Fibroblast of lung (primary cell): ENCODE data around the gene TRIB2. TPM values are rescaled to one million over a fixed set of nuclear protein-coding genes. Genes with fewer than 3 reads are reported as not detected.

Source experiments
- DNase-seq, 2 donors: peaks; one replicate each; pipeline versions ENCODE4 v3.0.0 to v3.0.0-alpha.2; 2010; ENCODE audit warnings: low read depth in 2 of 2
- H2AFZ ChIP-seq: 2 replicates; pipeline ENCODE4 v1.5.1; 2012; ENCODE audit warnings: low read length, control low read depth, inconsistent platforms
- H3K27ac ChIP-seq: 2 replicates; pipeline ENCODE4 v1.5.1; 2011; ENCODE audit warnings: low read length, control low read depth; ENCODE audit not compliant: insufficient read depth
- H3K27me3 ChIP-seq: 2 replicates; pipeline ENCODE4 v1.5.1; 2011; ENCODE audit warnings: mild to moderate bottlenecking, low read length; ENCODE audit not compliant: control insufficient read depth, insufficient read depth
- H3K36me3 ChIP-seq: 2 replicates; pipeline ENCODE4 v1.5.1; 2011; ENCODE audit warnings: low read length; ENCODE audit not compliant: control insufficient read depth, insufficient read depth
- H3K4me1 ChIP-seq: 2 replicates; pipeline ENCODE4 v1.5.1; 2011; ENCODE audit warnings: low read length; ENCODE audit not compliant: control insufficient read depth, insufficient read depth; ENCODE audit errors: extremely low read depth
- H3K4me2 ChIP-seq: 2 replicates; pipeline ENCODE4 v1.5.1; 2011; ENCODE audit warnings: low read length, control low read depth; ENCODE audit not compliant: insufficient read depth; ENCODE audit errors: extremely low read depth
- H3K4me3 ChIP-seq, 4 experiments: fragments of 200-600 bp in 1 of 4; sonication (generic) in 1 of 4; replicated peaks in 1 of 4; 2 replicates each; pipeline ENCODE4 v1.5.1; 2011 to 2016; ENCODE audit warnings: low read length in 4 of 4, low read depth in 3 of 4, mild to moderate bottlenecking in 3 of 4, control low read depth in 2 of 4, inconsistent platforms in 1 of 4, mixed read lengths in 1 of 4; ENCODE audit not compliant: insufficient read depth in 1 of 4; ENCODE audit errors: control extremely low read depth in 1 of 4
- H3K79me2 ChIP-seq: 2 replicates; pipeline ENCODE4 v1.5.1; 2012; ENCODE audit warnings: mild to moderate bottlenecking, low read length, inconsistent platforms; ENCODE audit not compliant: control insufficient read depth, insufficient read depth
- H3K9ac ChIP-seq: 2 replicates; pipeline ENCODE4 v1.5.1; 2011; ENCODE audit warnings: mild to moderate bottlenecking, low read length, control low read depth; ENCODE audit not compliant: insufficient read depth
- H3K9me3 ChIP-seq: 2 replicates; pipeline ENCODE4 v1.5.1; 2012; ENCODE audit warnings: low read depth, low read length; ENCODE audit not compliant: control insufficient read depth, insufficient read depth
- H4K20me1 ChIP-seq: 2 replicates; pipeline ENCODE4 v1.5.1; 2011; ENCODE audit warnings: low read length; ENCODE audit not compliant: control insufficient read depth, insufficient read depth; ENCODE audit errors: extremely low read depth
- CTCF ChIP-seq, 2 donors: IDR thresholded peaks in 1 of 2; conservative IDR thresholded peaks in 1 of 2; 1 replicate in 1 of 2; 2 replicates in 1 of 2; pipeline ENCODE4 v1.5.1; 2011 to 2012; ENCODE audit warnings: low read length in 2 of 2, control low read depth in 1 of 2, inconsistent platforms in 1 of 2, low read depth in 1 of 2, mild to moderate bottlenecking in 1 of 2
- EZH2 ChIP-seq: IDR thresholded peaks from 2 replicates; pipeline ENCODE4 v1.5.1; 2012; ENCODE audit warnings: low read length, control low read depth, mild to moderate bottlenecking; ENCODE audit errors: missing control alignments
- polyA plus RNA-seq, 2 donors: library from polyadenylated mRNA; depleted of rRNA in 1 of 2; stranded (reverse) in 1 of 2; unstranded in 1 of 2; fragments of >200 nt; gene quantifications; 2 replicates each; pipeline ENCODE4 v1.2.1, GENCODE V29; 2011 to 2012; ENCODE audit warnings: missing spikeins in 1 of 2
- total RNA-seq: library from RNA; depleted of rRNA; stranded (reverse); fragments of >200 nt; gene quantifications from 2 replicates; pipeline ENCODE4 v1.2.1, GENCODE V29; 2014

Gene TRIB2
- total and polyA plus RNA-seq, 2 donors (not counting 1 experiment from before 2014, with no cell fraction given) = 26.1 to 31.0 TPM

- H2AFZ ChIP-seq = no peak overlapping the region
- no peak overlapping the region for H3K9ac ChIP-seq
- TF ChIP-seq CTCF (conservative IDR thresholded peaks at IDR 0.05 in 1 of 2, IDR thresholded peaks at IDR 0.05 in 1 of 2; ENCODE audit: low read depth in 1 of 2, low read length in 2 of 2) = no peak
- TF ChIP-seq EZH2 = no peak
- no peaks in the 10 kb centered on the region for H4K20me1 ChIP-seq
- H3K79me2 ChIP-seq = no peaks in the 10 kb centered on the region
- no peak for DNase-seq
- no peak overlapping the region for H3K4me3 ChIP-seq
- no peaks in the 10 kb centered on the region for H3K27me3 ChIP-seq
- no peaks in the 10 kb centered on the region for H3K36me3 ChIP-seq
- H3K9me3 ChIP-seq = no peaks in the 10 kb centered on the region
- H3K4me1 ChIP-seq = no peaks in the 10 kb centered on the region
- no peak overlapping the region for H3K27ac ChIP-seq
- no peak overlapping the region for H3K4me2 ChIP-seq
Measured at GRCh38 chr2:12771154-12771553, 54.4 kb downstream of the TRIB2 start.

- Histone ChIP-seq H3K4me2 (no peak overlapping the region), H3K4me1 (no peaks in the 10 kb centered on the region), H3K4me3 (no peak overlapping the region), H3K9ac (no peak overlapping the region), H4K20me1 (no peaks in the 10 kb centered on the region), H3K79me2 (no peaks in the 10 kb centered on the region), H3K27me3 (no peaks in the 10 kb centered on the region), H3K36me3 (no peaks in the 10 kb centered on the region), H3K27ac (no peak overlapping the region), H2AFZ (no peak overlapping the region), H3K9me3 (no peaks in the 10 kb centered on the region)
- TF ChIP-seq CTCF (conservative IDR thresholded peaks at IDR 0.05 in 1 of 2, IDR thresholded peaks at IDR 0.05 in 1 of 2; ENCODE audit: low read depth in 1 of 2, low read length in 2 of 2) (no peak), EZH2 (no peak)
- no peak for DNase-seq
Measured at GRCh38 chr2:12773586-12774394, 57.1 kb downstream of the TRIB2 start.

- no peaks in the 10 kb centered on the region for H4K20me1 ChIP-seq
- no peak overlapping the region for H3K4me2 ChIP-seq
- no peaks in the 10 kb centered on the region for H3K27me3 ChIP-seq
- no peak for TF ChIP-seq EZH2
- no peak for TF ChIP-seq CTCF (conservative IDR thresholded peaks at IDR 0.05 in 1 of 2, IDR thresholded peaks at IDR 0.05 in 1 of 2; ENCODE audit: low read depth in 1 of 2, low read length in 2 of 2)
- no peak overlapping the region for H3K4me3 ChIP-seq
- H3K36me3 ChIP-seq = no peaks in the 10 kb centered on the region
- H2AFZ ChIP-seq = no peak overlapping the region
- H3K9me3 ChIP-seq = no peaks in the 10 kb centered on the region
- H3K27ac ChIP-seq = no peak overlapping the region
- H3K79me2 ChIP-seq = no peaks in the 10 kb centered on the region
- no peak overlapping the region for H3K9ac ChIP-seq
- DNase-seq = no peak
- no peaks in the 10 kb centered on the region for H3K4me1 ChIP-seq
Measured at GRCh38 chr2:12774395-12774727, 57.6 kb downstream of the TRIB2 start.
